ENCODE data around the gene NHEJ1. TPM values are rescaled to one million over a fixed set of nuclear protein-coding genes. Genes with fewer than 3 reads are reported as not detected.

The NHEJ1 gene
- total and polyA plus RNA-seq, 2 of the 13 experiments (the other 11 are each of a cell fraction or from before 2014, with no cell fraction given), result 30.0 to 30.7 TPM

DNA sequence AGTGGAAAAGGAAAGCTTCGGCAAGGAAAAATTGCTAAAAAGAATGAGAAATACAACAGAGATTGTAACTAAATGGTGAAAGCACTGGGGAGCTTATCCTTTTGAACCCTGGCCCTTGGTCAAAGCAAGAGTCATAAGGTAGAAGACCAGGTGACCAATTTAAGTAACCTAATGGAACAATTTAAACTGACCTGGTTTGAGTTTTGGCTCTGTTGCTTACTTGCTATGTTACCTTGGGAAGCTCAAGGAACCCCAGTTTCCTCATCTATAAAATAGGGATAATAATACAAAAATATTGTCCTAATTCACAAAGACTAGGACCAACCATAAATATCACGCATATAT, 48.6 kb downstream of the NHEJ1 start (continued):
- TF ChIP-seq PAXIP1 (CRISPR knock-in tag; conservative IDR thresholded peaks at IDR 0.05), result no peak
- TF ChIP-seq, protein P1, sequence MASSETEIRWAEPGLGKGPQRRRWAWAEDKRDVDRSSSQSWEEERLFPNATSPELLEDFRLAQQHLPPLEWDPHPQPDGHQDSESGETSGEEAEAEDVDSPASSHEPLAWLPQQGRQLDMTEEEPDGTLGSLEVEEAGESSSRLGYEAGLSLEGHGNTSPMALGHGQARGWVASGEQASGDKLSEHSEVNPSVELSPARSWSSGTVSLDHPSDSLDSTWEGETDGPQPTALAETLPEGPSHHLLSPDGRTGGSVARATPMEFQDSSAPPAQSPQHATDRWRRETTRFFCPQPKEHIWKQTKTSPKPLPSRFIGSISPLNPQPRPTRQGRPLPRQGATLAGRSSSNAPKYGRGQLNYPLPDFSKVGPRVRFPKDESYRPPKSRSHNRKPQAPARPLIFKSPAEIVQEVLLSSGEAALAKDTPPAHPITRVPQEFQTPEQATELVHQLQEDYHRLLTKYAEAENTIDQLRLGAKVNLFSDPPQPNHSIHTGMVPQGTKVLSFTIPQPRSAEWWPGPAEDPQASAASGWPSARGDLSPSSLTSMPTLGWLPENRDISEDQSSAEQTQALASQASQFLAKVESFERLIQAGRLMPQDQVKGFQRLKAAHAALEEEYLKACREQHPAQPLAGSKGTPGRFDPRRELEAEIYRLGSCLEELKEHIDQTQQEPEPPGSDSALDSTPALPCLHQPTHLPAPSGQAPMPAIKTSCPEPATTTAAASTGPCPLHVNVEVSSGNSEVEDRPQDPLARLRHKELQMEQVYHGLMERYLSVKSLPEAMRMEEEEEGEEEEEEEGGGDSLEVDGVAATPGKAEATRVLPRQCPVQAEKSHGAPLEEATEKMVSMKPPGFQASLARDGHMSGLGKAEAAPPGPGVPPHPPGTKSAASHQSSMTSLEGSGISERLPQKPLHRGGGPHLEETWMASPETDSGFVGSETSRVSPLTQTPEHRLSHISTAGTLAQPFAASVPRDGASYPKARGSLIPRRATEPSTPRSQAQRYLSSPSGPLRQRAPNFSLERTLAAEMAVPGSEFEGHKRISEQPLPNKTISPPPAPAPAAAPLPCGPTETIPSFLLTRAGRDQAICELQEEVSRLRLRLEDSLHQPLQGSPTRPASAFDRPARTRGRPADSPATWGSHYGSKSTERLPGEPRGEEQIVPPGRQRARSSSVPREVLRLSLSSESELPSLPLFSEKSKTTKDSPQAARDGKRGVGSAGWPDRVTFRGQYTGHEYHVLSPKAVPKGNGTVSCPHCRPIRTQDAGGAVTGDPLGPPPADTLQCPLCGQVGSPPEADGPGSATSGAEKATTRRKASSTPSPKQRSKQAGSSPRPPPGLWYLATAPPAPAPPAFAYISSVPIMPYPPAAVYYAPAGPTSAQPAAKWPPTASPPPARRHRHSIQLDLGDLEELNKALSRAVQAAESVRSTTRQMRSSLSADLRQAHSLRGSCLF (CRISPR knock-in tag; IDR thresholded peaks at IDR 0.05; ENCODE audit: borderline replicate concordance), result 0 out of 2 replicates have a peak, but pooled peaks have one; percentile 6
- TF ChIP-seq ZSCAN21 (CRISPR knock-in tag; IDR thresholded peaks at IDR 0.05; ENCODE audit: borderline replicate concordance), result no peak
- no peak for TF ChIP-seq NRL (CRISPR knock-in tag; IDR thresholded peaks at IDR 0.05; ENCODE audit: borderline replicate concordance)
- no peak for TF ChIP-seq ZNF326 (CRISPR knock-in tag; IDR thresholded peaks at IDR 0.05; ENCODE audit: borderline replicate concordance)
- no peak for TF ChIP-seq SMAD3 (CRISPR knock-in tag; IDR thresholded peaks at IDR 0.05)
- TF ChIP-seq ZSCAN25 (CRISPR knock-in tag; IDR thresholded peaks at IDR 0.05), result no peak
- TF ChIP-seq, protein P2, sequence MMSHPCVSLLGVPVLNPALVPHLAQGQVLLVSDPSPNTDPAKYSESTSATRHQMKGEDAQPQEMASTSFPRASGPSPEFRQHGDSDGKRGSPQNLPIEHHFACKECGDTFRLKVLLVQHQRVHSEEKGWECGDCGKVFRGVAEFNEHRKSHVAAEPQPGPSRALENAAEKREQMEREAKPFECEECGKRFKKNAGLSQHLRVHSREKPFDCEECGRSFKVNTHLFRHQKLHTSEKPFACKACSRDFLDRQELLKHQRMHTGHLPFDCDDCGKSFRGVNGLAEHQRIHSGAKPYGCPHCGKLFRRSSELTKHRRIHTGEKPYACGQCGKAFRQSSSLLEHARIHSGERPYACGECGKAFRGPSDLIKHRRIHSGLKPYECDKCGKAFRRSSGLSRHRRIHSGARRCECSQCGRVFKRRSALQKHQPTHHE (CRISPR knock-in tag; IDR thresholded peaks at IDR 0.05; ENCODE audit: borderline replicate concordance), result no peak
- no peak for TF ChIP-seq ZNF10 (CRISPR knock-in tag; IDR thresholded peaks at IDR 0.05; ENCODE audit: borderline replicate concordance, low read depth)
- TF ChIP-seq, protein P3, sequence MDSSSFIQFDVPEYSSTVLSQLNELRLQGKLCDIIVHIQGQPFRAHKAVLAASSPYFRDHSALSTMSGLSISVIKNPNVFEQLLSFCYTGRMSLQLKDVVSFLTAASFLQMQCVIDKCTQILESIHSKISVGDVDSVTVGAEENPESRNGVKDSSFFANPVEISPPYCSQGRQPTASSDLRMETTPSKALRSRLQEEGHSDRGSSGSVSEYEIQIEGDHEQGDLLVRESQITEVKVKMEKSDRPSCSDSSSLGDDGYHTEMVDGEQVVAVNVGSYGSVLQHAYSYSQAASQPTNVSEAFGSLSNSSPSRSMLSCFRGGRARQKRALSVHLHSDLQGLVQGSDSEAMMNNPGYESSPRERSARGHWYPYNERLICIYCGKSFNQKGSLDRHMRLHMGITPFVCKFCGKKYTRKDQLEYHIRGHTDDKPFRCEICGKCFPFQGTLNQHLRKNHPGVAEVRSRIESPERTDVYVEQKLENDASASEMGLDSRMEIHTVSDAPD (CRISPR knock-in tag; IDR thresholded peaks at IDR 0.05), result no peak
- no peak for TF ChIP-seq ZNF777 (CRISPR knock-in tag; IDR thresholded peaks at IDR 0.05)
- TF ChIP-seq ZNF605 (CRISPR knock-in tag; IDR thresholded peaks at IDR 0.05), result no peak
- TF ChIP-seq PATZ1 (CRISPR knock-in tag; IDR thresholded peaks at IDR 0.05), result no peak
- TF ChIP-seq ZBTB46 (CRISPR knock-in tag; IDR thresholded peaks at IDR 0.05; ENCODE audit: borderline replicate concordance), result no peak

All from HepG2 (cell line).